Measurements from ENCODE around the gene ITPRIP.

- no peak for TF ChIP-seq CTCF (IDR thresholded peaks at IDR 0.05)
- no peak for TF ChIP-seq EP300 (IDR thresholded peaks at IDR 0.05)
- TF ChIP-seq POLR2A (IDR thresholded peaks at IDR 0.05), result no peak
Observed at GRCh38 chr10:104315486-104315921, 22.8 kb downstream of the ITPRIP start.
